ENCODE measurements around the gene TENT4A.

The TENT4A gene

GRCh38 chr5:6736524-6737042 lies 23.4 kb downstream of the TENT4A start:
- TF ChIP-seq ZFX (IDR thresholded peaks at IDR 0.05) (no peak), CTCF (conservative IDR thresholded peaks at IDR 0.05) (no peak)
- no peak overlapping the region for H3K27ac ChIP-seq

GRCh38 chr5:6737043-6737941 lies 24.1 kb downstream of the TENT4A start:
- TF ChIP-seq ZFX (IDR thresholded peaks at IDR 0.05) (no peak), CTCF (conservative IDR thresholded peaks at IDR 0.05) (no peak)
- no peak overlapping the region for H3K27ac ChIP-seq

- TF ChIP-seq CTCF (conservative IDR thresholded peaks at IDR 0.05) (no peak), ZFX (IDR thresholded peaks at IDR 0.05) (no peak)
- H3K27ac ChIP-seq = no peak overlapping the region
These were observed 26.4 kb downstream of the TENT4A start for GRCh38 chr5:6739603-6740002.

- TF ChIP-seq CTCF (conservative IDR thresholded peaks at IDR 0.05) (no peak), ZFX (IDR thresholded peaks at IDR 0.05) (no peak)
- no peak overlapping the region for H3K27ac ChIP-seq
These were observed 27.4 kb downstream of the TENT4A start for GRCh38 chr5:6740586-6741150.

- TF ChIP-seq CTCF (conservative IDR thresholded peaks at IDR 0.05) (no peak), ZFX (IDR thresholded peaks at IDR 0.05) (no peak)
- no peak overlapping the region for H3K27ac ChIP-seq
These were observed 29.0 kb downstream of the TENT4A start for GRCh38 chr5:6742081-6742758.

GRCh38 chr5:6743161-6743560 lies 29.9 kb downstream of the TENT4A start:
- no peak overlapping the region for H3K27ac ChIP-seq
- TF ChIP-seq ZFX (IDR thresholded peaks at IDR 0.05) = no peak
- no peak for TF ChIP-seq CTCF (conservative IDR thresholded peaks at IDR 0.05)

Measured in C4-2B (cell line).